Measurements from ENCODE around the gene ITGB5. TPM values are rescaled to one million over a fixed set of nuclear protein-coding genes. Genes with fewer than 3 reads are reported as not detected.
A peak's percentile ranks its signal among the peaks of the same experiment; 100 is the strongest.
"Not testable (repeated sequence)": the region's sequence is repeated elsewhere in the genome, so short reads cannot be mapped to it uniquely, and the experiment has no call there.

Gene ITGB5
- total RNA-seq, 6 donors from 2014 or later = 81.5 to 145 (median 106) TPM

DNA sequence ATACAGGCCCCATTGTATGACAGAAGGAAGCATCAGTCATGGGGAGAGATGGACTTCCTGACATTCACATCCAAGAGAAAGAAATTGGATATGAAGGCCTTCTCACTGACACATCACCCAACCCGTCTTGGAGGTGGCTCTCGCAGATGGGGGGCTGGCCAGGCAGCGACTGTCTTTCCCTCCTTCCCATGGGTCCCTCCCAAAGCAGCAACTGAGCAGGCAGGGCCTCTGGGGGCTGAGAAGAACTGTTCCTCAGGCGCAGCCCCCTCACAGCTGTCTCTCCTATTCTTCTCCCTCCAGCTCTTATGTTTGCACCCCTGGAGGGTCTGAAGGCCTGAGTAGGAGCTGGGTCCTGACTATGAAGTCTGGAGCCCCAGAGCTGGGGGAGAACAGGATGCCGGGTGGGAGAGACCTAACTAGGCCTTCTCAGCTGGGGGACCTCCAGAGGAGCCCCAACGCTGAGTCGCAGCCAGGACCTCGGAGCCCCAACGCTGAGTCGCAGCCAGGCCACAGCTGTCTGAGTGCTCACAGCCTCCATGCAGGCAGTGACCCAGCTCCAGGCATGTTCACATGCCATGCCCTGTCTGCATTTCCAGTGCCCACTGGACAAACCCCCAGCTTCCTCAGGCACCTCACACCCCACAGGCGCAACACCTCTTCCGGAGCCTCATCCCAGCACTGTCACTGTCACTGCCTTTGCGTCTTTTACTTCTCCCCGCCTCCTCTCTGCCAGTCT is 127.3 kb downstream of the ITGB5 start:
- H3K4me1 ChIP-seq = peaks cover 4 to 11% (median 9%) of the 10 kb centered on the region in 4 donors
- peak in 1 of 2 donors; percentile 46 for DNase-seq
- peaks cover 0 to 20% (median 9%) of the 10 kb centered on the region in 4 donors for H3K36me3 ChIP-seq
- TF ChIP-seq, protein P1, sequence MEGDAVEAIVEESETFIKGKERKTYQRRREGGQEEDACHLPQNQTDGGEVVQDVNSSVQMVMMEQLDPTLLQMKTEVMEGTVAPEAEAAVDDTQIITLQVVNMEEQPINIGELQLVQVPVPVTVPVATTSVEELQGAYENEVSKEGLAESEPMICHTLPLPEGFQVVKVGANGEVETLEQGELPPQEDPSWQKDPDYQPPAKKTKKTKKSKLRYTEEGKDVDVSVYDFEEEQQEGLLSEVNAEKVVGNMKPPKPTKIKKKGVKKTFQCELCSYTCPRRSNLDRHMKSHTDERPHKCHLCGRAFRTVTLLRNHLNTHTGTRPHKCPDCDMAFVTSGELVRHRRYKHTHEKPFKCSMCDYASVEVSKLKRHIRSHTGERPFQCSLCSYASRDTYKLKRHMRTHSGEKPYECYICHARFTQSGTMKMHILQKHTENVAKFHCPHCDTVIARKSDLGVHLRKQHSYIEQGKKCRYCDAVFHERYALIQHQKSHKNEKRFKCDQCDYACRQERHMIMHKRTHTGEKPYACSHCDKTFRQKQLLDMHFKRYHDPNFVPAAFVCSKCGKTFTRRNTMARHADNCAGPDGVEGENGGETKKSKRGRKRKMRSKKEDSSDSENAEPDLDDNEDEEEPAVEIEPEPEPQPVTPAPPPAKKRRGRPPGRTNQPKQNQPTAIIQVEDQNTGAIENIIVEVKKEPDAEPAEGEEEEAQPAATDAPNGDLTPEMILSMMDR (IDR thresholded peaks at IDR 0.05) = no peak
- TF ChIP-seq EP300 (IDR thresholded peaks at IDR 0.05) (no peak), POLR2AphosphoS5 (IDR thresholded peaks at IDR 0.05) (no peak)
- no peak for ATAC-seq (ENCODE audit: low FRiP score in 2 of 2)
- no peaks in the 10 kb centered on the region for H3K9me3 ChIP-seq
- 88% methylated on average over 9 to 14 of the region's 14 CpGs for WGBS, 2 donors
- no peak overlapping the region for H3K4me3 ChIP-seq
- no peaks in the 10 kb centered on the region for H3K27me3 ChIP-seq
- no peak overlapping the region for H3K27ac ChIP-seq

DNA sequence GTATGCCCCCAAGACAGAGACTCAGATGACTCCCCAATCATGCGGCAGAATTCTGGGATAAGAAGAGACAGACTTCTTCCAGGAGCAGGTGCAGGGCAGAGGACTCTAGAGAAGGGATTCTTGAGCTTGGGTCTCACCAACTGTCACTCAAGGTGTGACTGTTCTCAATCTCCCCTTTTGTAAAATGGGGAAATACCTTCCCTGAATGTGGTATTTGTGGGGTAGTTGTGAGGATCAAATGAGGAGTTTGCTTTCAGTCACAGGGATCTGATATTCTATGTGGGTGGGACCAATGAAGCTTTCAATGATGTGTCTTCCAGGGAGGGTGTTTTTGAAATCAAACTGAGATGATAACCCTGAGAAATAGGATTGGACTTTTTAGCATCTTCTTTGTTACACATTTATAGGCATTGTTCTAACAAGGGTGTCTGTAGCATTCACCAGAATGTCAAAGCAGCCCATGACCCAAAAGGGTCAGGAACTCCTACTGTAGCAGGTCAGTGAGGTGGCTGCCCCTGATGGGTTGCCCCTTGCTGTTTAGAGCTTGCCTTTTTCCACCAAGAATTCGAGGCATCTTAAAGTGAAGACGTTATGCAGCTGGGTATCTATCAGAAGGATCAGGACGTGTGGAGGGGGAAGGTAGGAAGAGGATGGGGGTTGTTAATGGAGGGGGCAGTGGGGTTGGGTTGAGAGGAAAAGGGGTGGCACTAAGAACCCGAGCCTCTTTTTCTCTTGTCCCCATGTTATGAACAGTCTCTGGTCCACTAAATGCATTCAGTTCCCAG is 128.1 kb downstream of the ITGB5 start:
- 71 to 83% methylated on average over 5 of the region's 5 CpGs for WGBS, 2 donors
- Histone ChIP-seq H3K27me3 (no peaks in the 10 kb centered on the region), H3K9me3 (no peaks in the 10 kb centered on the region)

DNA sequence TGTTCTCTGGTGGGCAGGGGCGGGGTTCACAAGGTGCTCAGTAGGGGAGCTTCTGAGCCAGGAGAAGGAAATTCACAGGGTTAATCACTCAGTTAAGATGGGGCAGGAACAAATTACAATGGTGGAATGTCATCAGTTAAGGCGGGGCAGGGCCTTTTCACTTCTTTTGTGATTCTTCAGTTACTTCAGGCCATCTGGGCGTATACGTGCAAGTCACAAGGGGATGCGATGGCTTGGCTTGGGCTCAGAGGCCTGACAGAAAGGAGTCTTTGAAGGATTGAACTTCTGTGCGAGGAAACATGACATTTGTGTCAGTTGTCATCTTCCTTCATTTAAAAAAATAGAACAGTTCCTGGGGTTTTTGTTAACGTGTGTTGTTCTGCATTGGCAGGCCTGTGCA is 129.2 kb downstream of the ITGB5 start:
- 87 to 90% methylated on average over 7 of the region's 7 CpGs for WGBS, 2 donors
- ATAC-seq (ENCODE audit: low FRiP score in 2 of 2); H3K27me3 ChIP-seq; H3K4me3 ChIP-seq; DNase-seq; H3K9me3 ChIP-seq; H3K36me3 ChIP-seq; H3K27ac ChIP-seq: not testable (repeated sequence)
- peaks cover 4 to 11% (median 9%) of the 10 kb centered on the region in 4 donors for H3K4me1 ChIP-seq

More for the DNA sequence above, 128.1 kb downstream of the ITGB5 start:
- no peak for ATAC-seq (ENCODE audit: low FRiP score in 2 of 2)
- no peak for DNase-seq
- Histone ChIP-seq H3K4me3 (no peak overlapping the region), H3K36me3 (peaks cover 0 to 12% (median 6%) of the 10 kb centered on the region in 4 donors), H3K27ac (no peak overlapping the region), H3K4me1 (peaks cover 4 to 11% (median 9%) of the 10 kb centered on the region in 4 donors)
- TF ChIP-seq, protein P1 (IDR thresholded peaks at IDR 0.05) = no peak

DNA sequence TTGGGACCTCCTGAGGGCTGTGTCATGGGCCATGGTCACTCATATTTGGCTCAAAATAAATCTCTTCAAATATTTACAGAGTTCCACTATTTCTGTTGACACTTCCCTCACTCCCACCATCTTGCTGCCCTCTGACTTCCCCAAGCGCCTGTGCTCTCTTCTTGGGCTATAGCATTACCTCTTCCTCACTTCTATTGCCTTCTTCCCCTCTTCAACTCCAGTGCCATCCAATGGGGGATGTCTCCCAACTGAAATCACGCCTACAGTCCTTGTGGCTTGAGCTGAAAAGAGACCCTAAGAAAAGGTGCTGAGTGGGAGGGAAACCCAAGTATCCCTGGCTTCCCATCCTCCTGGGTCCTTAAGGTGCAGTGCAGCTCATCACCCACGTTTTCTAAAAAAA is 135.1 kb downstream of the ITGB5 start:
- DNase-seq = no peak
- Histone ChIP-seq H3K36me3 (peaks cover 0 to 7% (median 2%) of the 10 kb centered on the region in 4 donors), H3K27ac (no peak overlapping the region), H3K27me3 (no peaks in the 10 kb centered on the region), H3K9me3 (no peaks in the 10 kb centered on the region), H3K4me1 (no peaks in the 10 kb centered on the region), H3K4me3 (no peak overlapping the region)
- TF ChIP-seq, protein P1 (IDR thresholded peaks at IDR 0.05) = no peak
- TF ChIP-seq EP300 (IDR thresholded peaks at IDR 0.05) (no peak), POLR2AphosphoS5 (IDR thresholded peaks at IDR 0.05) (no peak), POLR2A (IDR thresholded peaks at IDR 0.05) (no peak)
- 82 to 83% methylated on average over 3 of the region's 3 CpGs for WGBS, 2 donors
- ATAC-seq (ENCODE audit: low FRiP score in 2 of 2) = no peak

DNA sequence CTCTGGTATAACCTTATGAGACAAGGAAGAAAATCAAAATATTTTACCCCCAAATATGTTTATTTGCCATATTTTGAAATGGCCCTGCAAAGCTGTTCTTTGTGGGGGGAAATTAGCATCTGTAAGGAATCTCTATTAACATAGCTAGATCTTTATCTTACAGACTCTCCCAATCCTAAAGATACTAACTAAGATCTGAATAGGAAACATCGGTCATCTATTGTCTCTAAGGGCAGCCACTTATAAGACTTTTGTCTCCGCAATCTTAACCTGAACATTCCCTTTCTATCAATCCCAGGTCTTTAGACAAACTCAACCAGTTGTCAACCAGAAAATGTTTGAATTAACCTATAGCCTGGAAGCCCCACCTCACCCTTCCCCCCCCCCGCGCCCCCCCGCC is 135.7 kb downstream of the ITGB5 start:
- ATAC-seq (ENCODE audit: low FRiP score in 2 of 2) (no peak), DNase-seq (no peak)
- no peak overlapping the region for H3K27ac ChIP-seq
- H3K4me3 ChIP-seq = no peak overlapping the region
- H3K9me3 ChIP-seq = no peaks in the 10 kb centered on the region
- 73 to 80% methylated on average over 5 of the region's 5 CpGs for WGBS, 2 donors
- H3K27me3 ChIP-seq = no peaks in the 10 kb centered on the region
- peaks cover 0 to 13% (median 3%) of the 10 kb centered on the region in 4 donors for H3K36me3 ChIP-seq
- TF ChIP-seq POLR2AphosphoS5 (IDR thresholded peaks at IDR 0.05) = no peak
- TF ChIP-seq, protein P1 (IDR thresholded peaks at IDR 0.05) = no peak
- TF ChIP-seq POLR2A (IDR thresholded peaks at IDR 0.05) = no peak
- TF ChIP-seq EP300 (IDR thresholded peaks at IDR 0.05) = no peak
- no peaks in the 10 kb centered on the region for H3K4me1 ChIP-seq

DNA sequence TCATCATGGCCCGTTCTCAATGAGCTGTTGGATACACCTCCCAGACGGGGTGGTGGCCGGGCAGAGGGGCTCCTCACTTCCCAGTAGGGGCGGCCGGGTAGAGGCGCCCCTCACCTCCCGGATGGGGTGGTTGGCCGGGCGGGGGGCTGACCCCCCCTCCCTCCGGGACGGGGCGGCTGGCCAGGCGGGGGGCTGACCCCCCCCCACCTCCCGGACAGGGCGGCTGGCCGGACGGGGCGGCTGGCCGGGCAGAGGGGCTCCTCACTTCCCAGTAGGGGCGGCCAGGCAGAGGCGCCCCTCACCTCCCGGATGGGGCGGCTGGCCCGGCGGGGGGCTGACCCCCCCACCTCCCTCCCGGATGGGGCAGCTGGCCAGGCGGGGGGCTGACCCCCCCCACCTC is 137.3 kb downstream of the ITGB5 start:
- not testable (repeated sequence) for H3K4me1 ChIP-seq; H3K27me3 ChIP-seq; H3K4me3 ChIP-seq; H3K9me3 ChIP-seq; ATAC-seq (ENCODE audit: low FRiP score in 2 of 2); H3K27ac ChIP-seq
- DNase-seq = peak in 1 of 2 donors; percentile 44
- 87 to 95% methylated on average over 7 to 8 of the region's 27 CpGs for WGBS, 2 donors
- peaks cover 0 to 28% (median 9%) of the 10 kb centered on the region in 4 donors for H3K36me3 ChIP-seq

Data from upper lobe of left lung (tissue), 6 donors.